GM06990 (cell line): ENCODE results near the gene PTPN23.
A peak's percentile ranks its signal among the peaks of the same experiment; 100 is the strongest.

ENCODE experiments used
- DNase-seq: peaks from one replicate; pipeline ENCODE4 v3.0.0-alpha.2; 2011; ENCODE audit not compliant: insufficient read length; ENCODE audit errors: extremely low read depth
- H3K27me3 ChIP-seq: replicated peaks from 2 replicates; pipeline ENCODE4 v1.6.0; 2011; ENCODE audit warnings: low read length; ENCODE audit not compliant: control insufficient read depth, insufficient read depth
- H3K36me3 ChIP-seq: 2 replicates; pipeline ENCODE4 v1.5.1; 2011; ENCODE audit warnings: low read length; ENCODE audit not compliant: control insufficient read depth, insufficient read depth
- H3K4me3 ChIP-seq: replicated peaks from 2 replicates; pipeline ENCODE4 v1.5.1; 2011; ENCODE audit warnings: low read depth, mild to moderate bottlenecking, control low read depth, low read length
- TF ChIP-seq, protein P1 (sequence below): IDR thresholded peaks from 2 replicates; pipeline ENCODE4 v1.5.1; 2011; ENCODE audit warnings: low read length, control low read depth, mild to moderate bottlenecking, inconsistent platforms; ENCODE audit not compliant: insufficient read depth, poor library complexity, severe bottlenecking

The PTPN23 gene

DNA sequence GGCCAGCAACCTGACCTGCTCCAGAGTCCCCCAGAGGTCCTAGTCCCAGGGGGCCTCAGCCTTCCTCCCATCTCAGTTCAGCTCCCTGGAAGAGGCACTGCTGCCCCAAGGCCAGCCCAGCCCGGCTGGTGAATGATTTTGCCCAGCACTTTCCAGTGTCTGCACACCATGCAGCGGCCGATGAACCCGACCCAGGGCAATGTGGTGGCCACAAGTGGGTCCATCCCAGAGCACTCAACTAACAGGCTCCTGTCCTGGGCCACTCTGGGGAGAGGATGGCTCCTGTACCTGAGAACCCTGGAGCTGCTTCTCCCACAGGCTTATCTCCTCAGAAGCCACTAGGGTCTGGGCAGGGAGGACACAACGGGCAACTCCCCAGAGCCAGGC lies 39.2 kb downstream of the PTPN23 start:
- Histone ChIP-seq H3K4me3 (no peak overlapping the region), H3K36me3 (peaks cover 41% of the 10 kb centered on the region), H3K27me3 (no peaks in the 10 kb centered on the region)
- TF ChIP-seq, protein P1, sequence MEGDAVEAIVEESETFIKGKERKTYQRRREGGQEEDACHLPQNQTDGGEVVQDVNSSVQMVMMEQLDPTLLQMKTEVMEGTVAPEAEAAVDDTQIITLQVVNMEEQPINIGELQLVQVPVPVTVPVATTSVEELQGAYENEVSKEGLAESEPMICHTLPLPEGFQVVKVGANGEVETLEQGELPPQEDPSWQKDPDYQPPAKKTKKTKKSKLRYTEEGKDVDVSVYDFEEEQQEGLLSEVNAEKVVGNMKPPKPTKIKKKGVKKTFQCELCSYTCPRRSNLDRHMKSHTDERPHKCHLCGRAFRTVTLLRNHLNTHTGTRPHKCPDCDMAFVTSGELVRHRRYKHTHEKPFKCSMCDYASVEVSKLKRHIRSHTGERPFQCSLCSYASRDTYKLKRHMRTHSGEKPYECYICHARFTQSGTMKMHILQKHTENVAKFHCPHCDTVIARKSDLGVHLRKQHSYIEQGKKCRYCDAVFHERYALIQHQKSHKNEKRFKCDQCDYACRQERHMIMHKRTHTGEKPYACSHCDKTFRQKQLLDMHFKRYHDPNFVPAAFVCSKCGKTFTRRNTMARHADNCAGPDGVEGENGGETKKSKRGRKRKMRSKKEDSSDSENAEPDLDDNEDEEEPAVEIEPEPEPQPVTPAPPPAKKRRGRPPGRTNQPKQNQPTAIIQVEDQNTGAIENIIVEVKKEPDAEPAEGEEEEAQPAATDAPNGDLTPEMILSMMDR, result no peak
- DNase-seq, result no peak

DNA sequence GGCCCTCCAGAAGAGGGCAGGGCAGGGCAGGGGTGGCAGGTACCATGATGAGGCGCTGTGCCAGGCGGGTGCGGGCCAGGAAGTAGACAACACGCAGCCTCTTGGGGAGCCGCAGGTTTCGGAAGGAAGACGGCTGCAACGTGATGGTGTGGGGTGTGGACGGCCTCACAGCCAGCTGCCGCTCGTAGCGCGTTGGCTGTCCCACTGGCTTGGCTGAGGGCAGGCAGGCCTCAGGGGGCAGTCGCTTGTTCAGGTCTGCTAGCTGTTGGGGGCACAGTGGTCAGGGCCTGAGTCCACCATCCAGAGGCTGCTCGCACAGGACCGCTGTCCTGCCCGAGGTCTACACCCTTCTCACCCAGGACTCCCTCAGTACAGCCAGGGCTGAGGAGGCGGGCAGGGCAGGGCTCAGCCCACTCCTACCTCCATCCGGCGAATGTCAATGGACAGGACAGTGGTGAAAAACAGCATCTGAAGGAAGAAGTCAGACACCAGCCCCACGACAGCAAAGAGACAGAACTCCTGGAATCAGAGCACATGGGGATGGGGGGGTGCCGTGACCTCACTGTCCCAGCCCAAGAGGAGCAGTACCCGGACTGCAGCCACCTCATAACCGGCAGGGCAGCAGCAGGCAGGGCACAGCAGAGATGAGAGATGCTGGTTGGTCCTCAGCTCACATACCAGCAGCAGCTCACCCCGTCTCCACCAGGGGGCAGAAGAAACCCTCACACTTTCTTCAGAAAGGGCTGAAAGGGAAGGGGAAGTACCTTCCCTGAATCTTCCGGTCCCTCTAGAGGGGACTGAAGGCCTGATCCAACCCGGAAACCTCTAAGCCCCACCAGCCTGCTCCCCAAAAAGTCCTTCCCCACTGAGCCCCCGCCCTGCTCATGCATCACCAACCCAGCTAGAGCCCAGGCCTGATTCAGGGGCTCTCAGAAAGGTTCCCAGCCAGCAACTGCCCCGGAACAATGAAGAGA lies 40.0 kb downstream of the PTPN23 start:
- DNase-seq, result peak; percentile 68
- Histone ChIP-seq H3K36me3 (peaks cover 39% of the 10 kb centered on the region), H3K4me3 (peak overlapping the region; percentile 13; the same call in 1 of the 2 replicates), H3K27me3 (no peaks in the 10 kb centered on the region)
- TF ChIP-seq, protein P1, result peak; percentile 95

DNA sequence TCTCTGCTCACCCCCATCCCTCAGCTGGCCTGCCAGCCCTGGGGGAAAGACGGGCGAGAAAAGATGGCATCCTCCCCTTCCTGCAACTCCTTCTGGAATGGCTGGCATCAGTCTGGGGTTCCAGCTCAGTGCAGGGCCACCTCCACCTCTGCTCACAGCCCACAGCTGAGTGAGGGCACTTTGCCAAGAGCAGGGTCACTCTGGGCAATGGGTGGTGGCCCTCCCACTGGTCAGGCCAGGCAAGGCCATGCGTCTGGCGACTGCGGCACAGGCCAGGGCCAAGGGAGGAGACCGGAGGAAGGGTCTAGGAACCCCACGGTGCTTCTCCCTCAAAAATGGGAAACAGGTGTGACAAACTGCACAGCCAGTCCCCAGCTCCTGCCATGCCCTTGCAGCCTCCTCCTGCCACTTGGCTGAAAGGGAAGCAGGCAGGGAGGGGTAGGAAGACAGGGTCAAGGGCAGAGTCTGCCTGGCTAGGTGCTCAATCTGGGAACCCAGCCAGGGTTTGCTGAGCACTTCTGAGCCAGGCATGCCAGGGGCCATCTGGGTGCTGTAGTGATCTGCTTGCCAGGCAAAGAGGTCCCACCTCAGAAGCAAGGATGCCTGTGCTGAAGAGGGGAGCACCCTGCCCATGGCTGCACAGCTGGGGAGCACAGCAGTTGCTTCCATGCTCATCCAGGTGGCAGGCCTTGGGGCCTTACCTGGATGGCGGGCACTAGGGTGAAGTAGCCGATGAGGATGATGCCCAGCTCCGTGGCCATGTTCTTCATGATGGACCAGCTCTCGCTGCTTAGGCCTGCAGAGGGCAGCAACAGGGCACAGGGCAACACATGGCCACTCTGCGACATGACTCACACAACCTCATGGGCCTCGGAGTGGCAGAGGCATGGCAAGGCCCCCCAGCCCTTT lies 41.2 kb downstream of the PTPN23 start:
- DNase-seq, result no peak
- peaks cover 39% of the 10 kb centered on the region for H3K36me3 ChIP-seq
- no peaks in the 10 kb centered on the region for H3K27me3 ChIP-seq
- H3K4me3 ChIP-seq, result no peak overlapping the region; the same call in 1 of the 2 replicates
- TF ChIP-seq, protein P1, result peak; percentile 29

DNA sequence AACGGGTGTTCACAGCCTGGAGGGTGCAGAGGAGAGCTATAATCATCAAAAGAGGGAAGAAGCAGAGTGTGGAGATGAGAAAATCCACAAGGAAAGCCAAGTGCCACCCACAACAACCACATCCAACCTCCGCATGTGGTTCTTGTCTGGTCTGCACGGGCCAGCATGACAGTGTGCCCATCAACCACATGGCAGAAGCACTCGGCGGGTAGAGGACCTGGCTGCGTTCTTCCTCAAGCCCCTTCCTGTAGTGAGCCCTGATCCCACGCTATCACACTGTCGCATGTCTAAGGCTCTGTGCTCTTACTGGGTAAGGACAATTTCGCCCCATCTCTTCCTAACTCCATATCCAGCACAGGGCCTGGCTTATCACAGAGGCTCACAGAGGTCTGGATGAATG lies 41.9 kb downstream of the PTPN23 start:
- Histone ChIP-seq H3K4me3 (no peak overlapping the region), H3K27me3 (no peaks in the 10 kb centered on the region), H3K36me3 (peaks cover 44% of the 10 kb centered on the region)
- no peak for DNase-seq
- TF ChIP-seq, protein P1, result no peak

DNA sequence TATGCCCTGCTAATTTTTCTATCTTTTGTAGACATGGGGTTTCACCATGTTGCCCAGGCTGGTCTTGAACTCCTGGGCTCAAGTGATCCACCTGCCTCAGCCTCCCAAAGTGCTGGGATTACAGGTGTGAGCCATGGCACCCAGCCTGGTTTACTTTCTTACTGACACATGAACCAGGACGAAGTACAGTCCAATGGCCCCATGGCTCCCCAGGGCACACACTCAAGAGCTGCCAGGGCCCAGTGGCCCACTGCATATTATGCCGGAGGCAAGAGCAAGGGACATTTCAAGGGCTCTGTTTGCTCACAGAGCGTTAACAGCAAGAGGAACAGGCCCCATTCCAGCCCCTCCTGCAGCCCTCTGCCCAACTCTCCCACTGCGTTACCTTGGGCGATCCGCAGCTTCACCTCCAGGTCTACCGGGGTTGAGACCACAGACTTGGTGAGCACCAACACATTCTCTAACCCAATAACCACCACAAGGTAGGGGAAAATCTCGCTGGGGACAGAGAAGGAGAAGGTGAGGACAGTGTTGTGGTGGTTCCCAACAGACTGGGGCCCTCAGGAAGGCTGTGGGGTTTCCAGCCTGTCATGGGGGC lies 42.8 kb downstream of the PTPN23 start:
- TF ChIP-seq, protein P1, result no peak
- no peak for DNase-seq
- H3K27me3 ChIP-seq, result no peaks in the 10 kb centered on the region
- peaks cover 49% of the 10 kb centered on the region for H3K36me3 ChIP-seq
- H3K4me3 ChIP-seq, result no peak overlapping the region
